Right ventricle myocardium inferior (tissue), 1 donor: Measurements from ENCODE around the gene TSPAN5. TPM values are rescaled to one million over a fixed set of nuclear protein-coding genes. Genes with fewer than 3 reads are reported as not detected.
"Not testable (repeated sequence)": the region's sequence is repeated elsewhere in the genome, so short reads cannot be mapped to it uniquely, and the experiment has no call there.

Experiments used
- ATAC-seq: fragments of 200-7000 bp; cut with Tn5 transposase; one replicate; pipeline ENCODE4 v1.9.1; 2020; ENCODE audit warnings: mild to moderate bottlenecking, moderate library complexity
- DNase-seq: peaks from one replicate; pipeline ENCODE4 v3.0.0; 2021; ENCODE audit errors: missing footprints
- intact Hi-C: fragments of 100-400 bp; cut with DNase I; formaldehyde crosslinking; loops from one replicate; pipeline ENCODE4 v1.11.0; 2022
- total RNA-seq: library from RNA; stranded (reverse); fragmentation: NEBNext Ultra II Directional; extraction: Animal tissue kit (Norgen Biotek cat#: 25700); gene quantifications from one replicate; pipeline ENCODE4 v1.2.1, GENCODE V29; 2021
- donor health status: DM: no; HTN: yes; CAD: no; lungs with severe emphysema.

TSPAN5 gene
- total RNA-seq, 1 donor from 2014 or later, result 2.1 TPM

DNA sequence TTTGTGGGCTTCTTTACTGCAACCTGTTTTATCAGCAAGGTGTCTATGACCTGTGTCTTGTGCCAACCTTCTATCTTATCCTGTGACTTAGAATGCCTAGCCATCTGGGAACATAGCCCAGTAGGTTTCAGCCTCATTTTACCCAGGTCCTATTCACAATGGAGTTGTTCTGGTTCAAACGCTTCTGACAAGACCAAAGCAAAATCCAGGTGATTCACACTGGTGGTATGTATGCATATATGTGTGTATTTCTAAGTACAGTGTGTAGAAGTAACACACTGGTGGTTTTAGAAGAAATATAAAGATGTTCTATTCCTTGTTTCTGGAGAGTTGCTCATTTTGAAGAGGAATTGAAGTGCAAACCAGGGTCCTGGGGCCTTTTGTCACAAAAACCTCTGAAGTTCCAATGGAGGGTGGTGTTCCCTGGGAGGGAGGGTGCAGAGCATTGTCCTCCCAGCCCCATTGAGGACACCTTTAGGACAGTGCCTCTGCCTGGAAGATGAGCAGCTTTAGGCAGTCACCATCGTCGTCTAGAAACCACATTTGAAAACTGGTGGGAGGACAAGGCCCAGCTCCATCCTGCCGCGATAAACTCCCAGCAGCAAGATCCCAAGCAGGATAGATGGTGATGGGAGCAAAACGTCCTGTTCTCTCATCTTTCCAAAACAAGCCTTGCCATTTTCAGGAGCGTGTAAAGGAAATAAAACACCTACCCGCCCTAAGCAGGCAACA, 191.4 kb downstream of the TSPAN5 start:
- DNase-seq (no peak), ATAC-seq (no peak)
- intact Hi-C loops, result loop anchor here (1.0 to 5.0 kb wide), 2 partner anchors 191 to 940 kb away; partner anchors contain the start of gene TSPAN5

DNA sequence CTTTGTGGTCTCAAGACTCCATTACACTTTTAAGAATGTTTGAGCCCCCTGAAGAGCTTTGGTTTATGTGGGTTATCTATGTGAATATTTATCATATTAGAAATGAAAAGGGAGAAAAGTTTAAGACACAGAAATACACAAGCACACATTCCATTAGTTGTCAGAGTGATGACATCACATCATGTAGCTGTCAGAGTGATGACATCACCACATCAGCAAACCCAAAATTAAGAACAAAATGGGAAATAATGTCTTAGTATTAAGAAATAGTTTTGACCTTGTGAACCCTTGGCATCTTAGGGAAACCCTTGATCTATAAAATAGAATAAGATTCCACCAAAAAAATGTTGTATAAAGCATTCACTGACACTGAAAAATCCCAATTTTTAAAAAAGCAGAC, 195.9 kb downstream of the TSPAN5 start:
- no peak for ATAC-seq
- intact Hi-C loops, result no loop called here
- DNase-seq, result no peak

DNA sequence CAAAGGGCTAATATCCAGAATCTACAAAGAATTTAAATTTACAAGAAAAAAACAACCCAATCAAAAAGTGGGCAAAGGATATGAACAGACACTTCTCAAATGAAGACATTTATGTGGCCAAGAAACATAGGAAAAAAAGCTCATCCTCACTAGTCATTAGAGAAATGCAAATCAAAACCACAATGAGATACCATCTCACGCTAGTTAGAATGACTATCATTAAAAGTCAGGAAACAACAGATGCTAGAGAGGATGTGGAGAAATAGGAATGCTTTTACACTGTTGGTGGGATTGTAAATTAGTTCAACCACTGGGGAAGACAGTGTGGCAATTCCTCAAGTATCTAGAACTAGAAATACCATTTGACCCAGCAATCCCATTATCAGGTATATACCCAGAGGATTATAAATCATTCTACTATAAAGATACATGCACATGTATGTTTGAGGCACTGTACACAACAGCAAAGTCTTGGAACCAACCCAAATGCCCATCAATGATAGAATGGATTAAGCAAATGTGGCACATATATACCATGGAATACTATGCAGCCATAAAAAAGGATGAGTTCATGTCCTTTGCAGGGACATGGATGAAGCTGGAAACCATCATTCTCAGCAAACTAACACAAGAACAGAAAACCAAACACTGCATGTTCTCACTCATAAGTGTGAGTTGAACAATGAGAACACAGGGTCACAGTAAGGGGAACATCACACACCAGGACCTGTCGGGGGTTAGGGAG, 197.1 kb downstream of the TSPAN5 start:
- ATAC-seq, intact Hi-C loops, DNase-seq: not testable (repeated sequence)

DNA sequence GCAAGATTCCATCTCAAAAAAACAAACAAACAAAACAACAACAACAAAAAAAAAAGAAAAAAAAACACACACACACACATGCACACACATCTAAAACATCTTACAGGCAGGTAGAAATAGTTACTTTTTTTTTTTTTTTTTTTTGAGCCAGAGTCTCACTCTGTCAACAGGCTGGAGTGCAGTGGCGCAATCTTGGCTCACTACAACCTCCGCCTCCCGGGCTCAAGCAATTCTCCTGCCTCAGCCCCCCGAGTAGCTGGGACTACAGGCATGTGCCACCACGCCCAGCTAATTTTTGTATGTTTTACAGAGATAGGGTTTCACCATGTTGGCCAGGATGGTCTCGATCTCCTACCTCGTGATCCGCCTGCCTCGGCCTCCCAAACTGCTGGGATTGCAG, 201.0 kb downstream of the TSPAN5 start:
- ATAC-seq, intact Hi-C loops, DNase-seq: not testable (repeated sequence)

DNA sequence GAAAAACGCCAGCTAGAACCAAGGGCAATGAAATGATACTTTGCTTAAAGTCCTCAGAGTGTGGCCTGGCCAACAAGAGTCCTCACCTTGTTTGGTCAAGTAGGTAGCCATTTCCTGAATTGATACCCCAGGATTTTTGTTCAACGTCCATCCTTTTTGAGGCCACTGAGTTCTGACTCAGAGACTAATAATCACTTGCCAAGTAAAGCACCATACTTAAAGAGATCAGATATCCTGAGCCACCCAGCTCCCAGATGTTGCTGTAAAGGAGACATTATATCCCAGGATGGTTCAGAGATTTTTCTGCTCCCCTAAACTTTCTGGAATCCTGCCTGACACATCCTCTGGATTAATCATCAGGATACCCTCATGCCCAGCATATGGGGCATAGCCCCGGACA, 206.3 kb downstream of the TSPAN5 start:
- intact Hi-C loops, result no loop called here
- DNase-seq (no peak), ATAC-seq (no peak)

DNA sequence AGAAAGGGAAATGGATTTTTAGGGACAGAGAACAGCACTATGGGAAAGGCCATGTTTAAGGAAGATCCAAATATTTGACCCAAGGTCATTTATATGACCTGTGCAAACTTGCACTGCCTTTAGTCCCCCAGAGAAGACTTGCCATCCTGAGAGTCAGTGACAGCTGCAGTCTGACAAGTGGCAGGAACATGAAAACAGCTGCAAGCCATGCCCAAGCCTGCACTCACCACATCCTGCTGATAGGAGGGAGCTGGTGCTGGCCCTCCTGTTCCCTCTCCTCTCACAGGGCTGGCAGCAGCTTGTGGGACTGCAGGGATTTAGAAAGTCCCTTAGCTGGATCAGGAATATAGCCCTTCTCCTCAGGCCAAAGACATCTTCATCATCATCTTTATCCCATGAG, 209.5 kb downstream of the TSPAN5 start:
- ATAC-seq (no peak), DNase-seq (no peak)
- intact Hi-C loops, result no loop called here

DNA sequence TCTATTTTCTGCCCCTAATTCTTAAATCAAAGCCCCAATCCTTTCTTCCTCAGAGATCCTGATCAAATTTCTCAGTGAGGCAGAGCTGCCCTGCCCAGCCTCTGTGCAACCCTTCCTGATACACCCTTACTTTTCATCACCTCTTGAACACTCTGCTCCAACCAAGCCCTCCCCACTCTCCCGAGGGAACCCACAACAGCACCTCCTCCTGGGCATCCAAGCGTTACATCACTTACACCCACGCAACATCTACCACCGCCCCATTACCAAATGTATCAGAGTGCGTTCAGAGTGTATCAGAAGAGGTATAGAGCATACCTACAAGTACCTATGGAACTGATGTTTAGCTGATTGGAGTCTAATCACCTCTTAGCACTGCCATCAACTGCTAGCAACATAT, 210.8 kb downstream of the TSPAN5 start:
- DNase-seq (no peak), ATAC-seq (no peak)
- intact Hi-C loops, result no loop called here

DNA sequence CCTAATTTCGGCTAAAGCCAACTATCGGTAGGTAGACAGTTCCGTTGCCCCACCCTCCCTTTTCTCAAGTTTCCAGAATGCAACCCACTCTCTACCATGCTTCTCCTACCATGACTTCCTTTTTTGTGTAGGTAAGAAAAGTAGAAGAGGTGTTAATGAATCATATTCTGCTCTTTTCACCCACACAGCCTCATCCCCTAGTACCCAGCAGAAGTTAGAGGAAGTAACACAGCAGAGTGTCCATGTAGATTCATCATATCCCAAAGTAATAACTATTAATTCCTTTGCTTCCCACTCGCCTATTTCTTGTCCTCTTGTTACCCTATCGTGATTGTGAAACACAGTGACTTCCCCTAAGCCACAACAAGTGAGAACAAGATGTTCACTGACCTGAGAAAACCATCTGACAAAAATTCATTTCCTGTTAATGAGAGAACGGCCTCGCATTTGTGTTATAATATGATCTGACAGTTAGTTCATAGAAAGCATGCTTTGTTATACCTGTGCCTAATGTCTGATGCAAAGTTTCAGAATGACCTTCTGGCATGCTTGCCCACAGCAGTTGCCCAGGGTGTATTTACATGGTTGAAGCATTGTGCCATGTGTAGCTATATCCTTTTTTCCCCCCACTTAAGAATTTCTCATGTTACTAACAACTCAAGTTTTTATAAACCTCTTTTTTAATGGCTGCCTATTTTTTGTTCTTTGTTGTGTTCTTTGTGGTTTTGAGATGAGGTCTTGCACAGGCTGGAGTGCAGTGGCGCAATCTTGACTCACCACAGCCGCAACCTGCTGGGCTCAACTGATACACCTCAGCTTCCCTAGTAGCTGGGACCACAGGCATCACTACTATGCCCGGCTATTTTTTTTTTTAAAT, 211.7 kb downstream of the TSPAN5 start:
- DNase-seq, result no peak
- intact Hi-C loops, result no loop called here
- ATAC-seq, result no peak

DNA sequence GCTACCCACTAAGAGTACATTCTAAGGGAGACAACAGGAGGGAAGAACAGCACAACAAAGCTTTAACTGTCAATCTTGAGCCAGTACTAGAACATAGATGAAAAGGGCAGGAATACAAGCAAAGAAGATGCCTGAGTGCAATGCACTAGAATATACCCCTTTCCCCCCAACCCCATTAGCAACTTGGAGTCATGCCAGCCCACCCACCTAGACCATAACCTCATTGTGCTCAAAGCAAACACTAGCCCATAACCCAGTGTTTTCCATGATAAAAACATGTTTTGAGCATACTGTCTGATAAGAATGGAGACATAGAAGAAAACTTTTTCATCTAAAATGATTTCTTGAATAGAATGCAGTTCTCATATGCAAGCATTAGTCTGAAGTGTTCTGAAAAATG, 214.0 kb downstream of the TSPAN5 start:
- intact Hi-C loops, result no loop called here
- ATAC-seq (no peak), DNase-seq (no peak)

DNA sequence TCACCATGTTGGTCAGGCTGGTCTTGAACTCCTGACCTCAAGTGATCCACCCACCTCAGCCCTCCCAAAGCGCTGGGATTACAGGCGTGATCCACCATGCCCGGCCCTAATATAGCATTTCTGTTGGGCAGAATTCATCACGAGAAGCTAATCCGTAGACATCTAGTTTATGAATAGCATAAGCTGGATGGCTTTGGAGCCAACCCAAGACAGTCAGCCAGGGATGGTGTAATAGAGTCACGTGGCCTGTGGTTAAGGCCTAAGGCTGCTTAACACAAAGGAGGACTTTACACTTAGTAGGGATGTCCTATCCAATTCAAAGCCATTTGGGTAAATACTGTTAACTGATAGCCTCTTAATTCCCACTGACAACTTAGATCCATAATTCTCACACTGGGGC, 223.6 kb downstream of the TSPAN5 start:
- DNase-seq (no peak), ATAC-seq (no peak)
- intact Hi-C loops, result no loop called here

DNA sequence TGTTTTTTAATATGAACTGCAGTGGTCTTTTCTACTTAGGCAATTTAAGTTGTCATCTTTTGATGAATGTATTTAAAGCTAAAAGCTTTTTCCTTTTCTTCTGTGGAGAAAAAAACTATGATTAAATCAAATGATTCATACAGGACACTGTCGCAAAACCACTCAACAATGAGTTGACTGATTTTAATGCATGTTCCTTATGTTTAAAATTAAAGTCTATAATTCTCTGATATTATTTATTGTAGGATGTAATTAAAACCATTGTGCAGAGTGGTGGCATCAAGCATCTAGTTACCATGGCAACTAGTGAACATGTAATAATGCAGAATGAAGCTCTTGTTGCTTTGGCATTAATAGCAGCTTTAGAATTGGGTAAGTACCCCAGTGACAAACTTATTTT, 224.7 kb downstream of the TSPAN5 start:
- intact Hi-C loops, result no loop called here
- DNase-seq (no peak), ATAC-seq (no peak)

DNA sequence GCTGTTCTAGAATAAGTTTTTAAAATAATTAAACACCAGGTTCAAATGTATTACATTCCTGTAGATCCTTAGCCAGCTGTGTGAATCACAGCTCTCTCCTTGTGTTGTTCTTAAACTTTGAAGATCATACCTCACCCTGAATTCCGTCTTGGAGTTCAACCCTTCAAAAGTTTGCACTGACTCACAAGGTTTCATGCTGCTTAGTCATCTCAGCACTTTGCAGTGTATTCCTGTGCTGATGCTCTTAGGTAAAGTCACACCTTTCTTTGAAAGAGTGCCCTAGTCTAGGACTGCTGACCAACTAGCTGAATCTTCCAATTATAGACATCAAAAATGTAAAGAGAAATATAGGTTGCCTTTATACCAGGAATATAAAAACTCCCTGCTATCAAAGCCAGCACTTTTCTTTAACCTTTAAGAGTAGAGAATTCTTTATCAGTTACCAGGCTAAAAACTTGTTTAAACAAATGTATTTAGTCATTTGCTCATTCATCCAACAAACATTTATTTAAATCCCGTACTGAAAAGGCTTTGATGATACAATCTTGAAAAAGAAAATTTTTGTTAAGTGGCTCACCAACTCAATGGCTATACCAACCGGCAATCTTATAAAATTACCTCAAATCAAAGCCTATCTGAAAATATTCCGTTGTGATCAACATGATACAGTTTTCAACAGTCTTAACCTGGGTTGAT, 227.6 kb downstream of the TSPAN5 start:
- DNase-seq (no peak), ATAC-seq (no peak)
- intact Hi-C loops, result no loop called here

DNA sequence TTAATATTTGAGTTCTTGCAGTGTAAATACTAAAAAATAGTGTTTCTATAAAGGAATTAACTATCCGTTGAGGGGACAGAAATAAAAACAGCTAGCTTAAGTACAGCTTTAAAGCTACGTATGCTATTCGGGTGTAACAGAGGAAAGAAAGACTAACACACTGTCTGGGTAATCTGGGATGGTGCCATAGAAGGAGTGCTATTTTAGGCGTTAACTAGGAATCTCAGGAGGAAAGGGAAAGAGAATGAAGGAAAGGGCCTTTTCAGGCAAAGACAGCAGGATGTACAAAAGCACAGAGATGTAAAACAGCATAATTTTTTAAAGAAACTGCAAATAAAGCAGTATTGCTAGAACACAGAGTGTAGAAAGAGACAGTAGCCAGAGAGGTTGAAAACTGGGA, 235.4 kb downstream of the TSPAN5 start:
- DNase-seq (no peak), ATAC-seq (no peak)
- intact Hi-C loops, result no loop called here

DNA sequence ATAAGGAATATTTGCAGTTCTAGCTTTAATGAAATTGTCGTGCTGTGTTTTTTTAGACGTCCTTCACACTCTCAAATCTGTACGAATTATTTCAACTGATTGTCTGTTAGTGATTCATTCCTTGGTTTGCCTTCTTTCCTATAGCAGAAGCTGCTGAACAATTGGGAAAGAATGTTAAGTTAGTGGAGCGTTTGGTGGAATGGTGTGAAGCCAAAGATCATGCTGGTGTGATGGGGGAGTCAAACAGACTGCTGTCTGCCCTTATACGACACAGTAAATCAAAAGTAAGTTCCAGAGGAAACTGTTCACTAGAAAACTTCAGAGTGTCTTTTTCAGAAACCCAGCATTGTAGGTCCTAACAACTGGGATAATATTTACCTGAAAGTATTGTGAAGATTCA, 237.3 kb downstream of the TSPAN5 start:
- intact Hi-C loops, result no loop called here
- ATAC-seq (no peak), DNase-seq (no peak)
